Activated T-cell treated with anti-CD3 and anti-CD28 coated beads for 4 hours (primary cell): Measurements from ENCODE around the gene RCOR3.
A peak's percentile ranks its signal among the peaks of the same experiment; 100 is the strongest.
"Not testable (repeated sequence)": the region's sequence is repeated elsewhere in the genome, so short reads cannot be mapped to it uniquely, and the experiment has no call there.

Source experiments
- DNase-seq: peaks from one replicate; pipeline ENCODE4 v3.0.0-alpha.2; 2020

The RCOR3 gene

GRCh38 chr1:211260141-211261107 lies 1.3 kb downstream of the RCOR3 start:
- peak; percentile 37 for DNase-seq

- no peak for DNase-seq
These were observed 2.1 kb downstream of the RCOR3 start for GRCh38 chr1:211261229-211261628.

DNA sequence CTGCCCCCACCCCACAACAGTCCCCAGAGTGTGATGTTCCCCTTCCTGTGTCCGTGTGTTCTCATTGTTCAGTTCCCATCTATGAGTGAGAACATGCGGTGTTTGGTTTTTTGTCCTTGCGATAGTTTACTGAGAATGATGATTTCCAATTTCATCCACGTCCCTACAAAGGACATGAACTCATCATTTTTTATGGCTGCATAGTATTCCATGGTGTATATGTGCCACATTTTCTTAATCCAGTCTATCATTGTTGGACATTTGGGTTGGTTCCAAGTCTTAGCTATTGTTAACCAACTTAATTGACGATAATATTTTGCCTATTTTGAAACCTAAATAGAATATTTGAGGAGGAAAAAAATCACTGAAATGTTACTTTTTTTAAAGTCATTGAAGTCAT lies 3.9 kb downstream of the RCOR3 start:
- not testable (repeated sequence) for DNase-seq

DNA sequence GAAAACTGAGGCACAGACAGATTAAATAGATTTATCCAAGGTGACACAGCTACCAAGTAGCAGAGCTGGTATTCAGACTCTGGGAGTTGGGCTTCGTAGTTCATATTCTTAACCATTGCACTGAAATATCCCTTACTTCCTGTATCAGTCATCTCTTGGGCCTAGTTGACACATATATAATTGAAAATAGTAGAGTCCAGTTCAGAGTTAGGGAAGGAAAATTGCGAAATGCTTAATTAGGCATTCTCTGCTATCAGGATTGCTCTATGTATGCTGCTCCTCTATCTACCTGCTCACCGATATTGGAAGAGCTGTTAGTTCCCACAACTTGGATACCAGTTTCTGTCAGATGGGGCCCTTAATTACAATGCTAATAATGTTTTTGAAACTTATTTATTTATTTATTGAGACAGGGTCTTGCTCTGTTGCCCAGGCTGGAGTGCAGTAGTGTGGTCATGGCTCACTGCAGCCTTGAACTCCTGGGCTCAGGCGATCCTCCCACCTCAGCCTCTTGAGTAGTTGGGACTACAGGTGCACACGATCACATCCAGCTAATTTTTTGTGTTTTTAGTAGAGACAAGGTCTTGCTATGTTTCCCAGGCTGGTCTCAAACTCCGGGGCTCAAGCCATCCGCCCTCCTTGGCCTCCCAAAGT lies 8.2 kb downstream of the RCOR3 start:
- no peak for DNase-seq

DNA sequence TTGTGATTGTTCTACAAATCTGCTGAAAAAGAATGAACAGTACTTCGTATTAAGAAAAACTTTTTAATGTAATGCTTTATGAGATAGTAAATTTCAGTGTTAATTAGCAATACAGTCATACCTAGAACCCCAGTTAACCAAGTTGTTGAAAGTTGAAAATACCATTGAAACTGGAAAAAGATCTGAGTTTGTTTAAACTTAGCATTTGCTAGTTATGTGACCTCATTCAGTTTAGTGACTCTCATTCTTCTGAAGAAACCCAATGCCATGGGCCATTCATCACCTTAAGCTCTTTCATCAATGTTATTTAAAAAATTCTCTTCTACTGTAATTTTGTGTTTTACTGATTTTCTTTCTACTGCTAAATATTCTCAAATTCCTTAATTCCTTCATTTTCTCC lies 20.2 kb downstream of the RCOR3 start:
- DNase-seq: no peak

DNA sequence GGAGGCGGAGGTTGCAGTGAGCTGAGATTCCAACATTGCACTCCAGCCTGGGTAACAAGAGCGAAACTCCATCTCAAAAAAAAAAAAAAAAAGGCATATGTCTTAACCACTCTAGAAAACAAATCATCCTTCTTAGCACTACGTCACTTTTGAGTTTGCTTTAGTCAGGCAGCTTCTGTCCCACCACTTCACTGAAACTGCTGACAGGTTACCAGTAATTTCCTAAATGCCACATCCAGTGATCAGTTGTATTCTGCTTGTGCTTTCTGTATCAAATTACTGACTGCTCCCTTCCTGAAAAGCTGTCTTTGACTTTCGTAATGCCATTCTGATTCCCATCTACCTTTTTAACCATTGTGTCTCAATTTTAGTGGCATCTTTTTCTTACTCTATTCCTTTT lies 21.7 kb downstream of the RCOR3 start:
- DNase-seq: no peak

DNA sequence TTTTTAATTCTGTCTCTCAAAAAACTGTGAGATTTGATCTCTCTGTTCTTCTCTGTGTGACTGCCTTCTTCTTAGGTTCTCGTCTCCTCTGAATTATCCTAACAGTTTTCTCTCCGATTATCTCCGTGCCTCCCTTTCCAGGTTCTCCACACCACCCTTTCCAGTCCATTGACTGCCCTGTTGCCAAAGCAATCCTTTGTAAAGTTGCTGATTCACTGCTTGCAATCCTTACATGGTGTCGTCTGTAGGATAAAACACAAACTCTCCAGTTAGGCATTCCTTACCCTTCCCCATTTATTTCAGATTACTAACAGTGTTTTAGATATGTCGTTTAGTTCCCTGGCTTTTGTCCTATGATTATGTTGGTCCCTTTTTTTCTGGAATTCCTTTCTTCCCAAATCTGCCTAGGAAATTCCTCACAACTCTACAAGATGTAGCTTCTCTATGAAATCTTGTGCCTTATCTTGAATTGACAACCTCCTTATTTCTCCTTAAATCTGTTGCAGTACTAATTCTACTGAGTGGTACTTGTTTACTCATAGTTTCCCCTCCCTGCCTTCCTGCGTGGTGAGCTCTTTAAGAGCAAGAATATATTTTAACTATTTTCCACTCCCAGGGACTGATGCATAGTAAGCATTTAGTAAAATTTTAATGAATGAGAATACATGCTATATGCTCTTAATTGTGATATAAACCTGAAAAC lies 22.3 kb downstream of the RCOR3 start:
- no peak for DNase-seq

- DNase-seq: no peak
These were observed 22.8 kb downstream of the RCOR3 start for GRCh38 chr1:211282023-211282373.

- no peak for DNase-seq
These were observed 26.0 kb downstream of the RCOR3 start for GRCh38 chr1:211285196-211285595.

DNA sequence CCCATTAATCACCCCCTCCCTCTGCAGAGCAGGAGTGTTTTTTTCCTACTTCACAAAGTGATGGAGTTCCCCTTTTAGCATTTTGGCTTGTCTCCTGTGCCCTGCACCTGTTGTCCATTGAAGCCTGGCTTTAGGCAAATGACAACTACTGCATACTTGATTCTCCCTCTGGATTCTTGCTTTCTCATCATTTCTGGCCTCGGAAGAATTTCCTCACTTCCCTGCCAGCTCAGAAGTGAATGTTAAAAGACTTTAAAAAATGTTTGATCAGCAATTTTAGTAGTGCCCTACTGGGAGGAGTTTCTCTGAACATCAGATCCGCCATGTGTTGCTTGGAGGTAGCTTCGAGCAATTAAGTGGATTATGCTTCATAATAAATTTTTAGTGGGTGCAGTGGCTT lies 28.1 kb downstream of the RCOR3 start:
- DNase-seq: no peak

DNA sequence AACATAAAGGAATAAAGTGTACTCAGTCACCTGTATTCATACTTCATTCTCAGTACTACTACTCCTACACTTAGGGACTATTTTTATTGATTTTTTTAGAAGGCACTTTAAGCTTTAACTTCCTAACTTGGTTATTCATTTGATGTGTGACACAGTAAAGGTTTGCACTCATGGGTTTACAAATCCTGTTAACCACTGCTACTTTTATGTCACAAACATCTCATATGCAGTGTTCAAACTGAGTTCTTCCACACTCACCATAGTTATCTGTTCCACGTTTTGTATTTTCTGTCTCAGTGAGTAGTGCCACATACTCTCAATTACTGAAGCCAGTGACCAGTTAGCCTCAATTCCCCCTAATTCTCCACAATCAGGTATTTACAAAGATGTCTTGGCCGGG lies 33.2 kb downstream of the RCOR3 start:
- no peak for DNase-seq

- DNase-seq: no peak
These were observed 37.2 kb downstream of the RCOR3 start for GRCh38 chr1:211296396-211296795.

GRCh38 chr1:211305044-211305443 lies 45.9 kb downstream of the RCOR3 start:
- DNase-seq: no peak

DNA sequence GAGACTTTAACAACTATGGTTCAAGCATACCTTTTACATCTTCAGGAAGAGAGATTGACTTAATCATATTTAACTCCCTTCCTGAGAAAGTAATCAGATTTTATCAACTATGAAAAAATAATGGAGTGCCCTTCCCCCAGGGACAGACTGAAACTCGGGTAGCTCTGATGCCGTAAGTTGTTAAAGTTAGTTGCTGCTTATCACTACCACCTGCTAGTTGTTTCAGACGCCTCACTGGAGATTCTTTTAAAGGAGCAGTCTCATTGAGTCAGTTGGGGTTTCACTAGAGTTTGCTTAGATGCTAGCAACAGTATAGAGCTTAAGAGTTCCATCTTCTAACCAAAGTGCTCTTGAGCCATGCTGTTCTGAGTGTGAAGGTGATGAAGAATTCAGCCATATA lies 50.5 kb downstream of the RCOR3 start:
- DNase-seq: no peak

GRCh38 chr1:211313392-211313791 lies 54.2 kb downstream of the RCOR3 start:
- no peak for DNase-seq

DNA sequence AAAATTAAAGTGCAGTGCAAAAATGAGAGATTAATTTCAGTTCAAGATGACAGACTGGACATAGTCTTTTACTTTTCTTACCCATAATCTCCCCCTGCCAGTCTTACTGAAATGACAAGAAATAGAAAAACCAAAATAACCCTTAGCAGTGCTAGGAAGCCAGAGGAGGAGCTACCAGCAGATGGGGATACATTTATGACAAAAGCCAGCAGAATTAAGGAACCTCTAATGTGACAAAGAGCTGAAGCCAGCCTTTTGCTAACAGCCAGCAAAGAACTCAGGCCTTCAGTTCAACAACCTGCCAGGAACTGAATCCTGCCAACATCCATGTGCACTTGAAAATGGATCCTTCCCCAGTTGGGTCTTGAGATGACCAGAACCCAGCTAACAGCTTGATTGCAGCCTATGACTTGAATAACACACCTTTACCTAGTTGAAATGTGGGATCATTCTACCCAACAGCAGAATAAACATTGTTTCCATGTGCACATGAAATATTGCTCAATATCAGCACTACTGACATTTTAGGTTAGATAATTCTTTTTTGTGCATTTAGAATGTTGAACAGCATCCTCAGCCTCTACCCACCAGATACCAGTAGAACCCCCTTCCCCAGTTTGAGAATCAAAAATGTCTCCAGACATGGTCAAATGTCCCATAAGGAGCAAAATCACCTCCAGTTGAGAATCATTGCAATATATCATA lies 59.6 kb downstream of the RCOR3 start:
- no peak for DNase-seq

DNA sequence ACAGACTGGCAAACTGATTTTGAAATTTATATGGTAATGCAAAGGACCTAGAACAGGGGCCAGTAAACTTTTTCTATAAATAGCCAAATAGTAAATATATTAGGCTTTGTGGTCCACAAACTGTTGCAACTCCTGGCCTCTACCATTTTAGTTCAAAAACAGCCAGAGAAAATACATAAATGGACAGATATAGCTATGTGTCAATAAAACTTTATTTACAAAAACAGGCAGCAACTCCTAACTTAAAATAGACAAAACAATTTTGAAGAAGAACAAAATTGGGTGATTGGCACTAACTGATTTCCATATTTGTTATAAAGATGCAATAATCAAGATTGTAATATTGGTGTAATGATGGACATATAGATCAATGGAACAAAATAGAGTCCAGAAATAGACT lies 60.7 kb downstream of the RCOR3 start:
- no peak for DNase-seq

DNA sequence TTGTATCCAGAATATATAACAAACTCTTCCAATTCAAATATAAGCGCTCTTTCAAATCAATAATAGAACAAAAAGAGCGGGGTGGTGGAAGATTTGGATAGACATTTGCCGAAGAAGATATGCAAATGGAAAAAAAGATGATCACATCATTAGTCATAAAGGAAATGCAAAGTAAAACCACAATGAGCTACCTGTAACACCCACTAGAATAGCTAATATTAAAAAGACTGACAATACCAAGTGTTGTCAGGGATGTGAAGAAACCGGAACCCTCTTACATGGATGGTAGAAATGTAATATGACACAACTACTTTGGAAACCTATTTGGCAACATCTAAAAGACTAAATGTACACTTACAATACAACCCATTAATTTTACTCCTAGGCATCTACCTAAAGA lies 61.8 kb downstream of the RCOR3 start:
- no peak for DNase-seq

DNA sequence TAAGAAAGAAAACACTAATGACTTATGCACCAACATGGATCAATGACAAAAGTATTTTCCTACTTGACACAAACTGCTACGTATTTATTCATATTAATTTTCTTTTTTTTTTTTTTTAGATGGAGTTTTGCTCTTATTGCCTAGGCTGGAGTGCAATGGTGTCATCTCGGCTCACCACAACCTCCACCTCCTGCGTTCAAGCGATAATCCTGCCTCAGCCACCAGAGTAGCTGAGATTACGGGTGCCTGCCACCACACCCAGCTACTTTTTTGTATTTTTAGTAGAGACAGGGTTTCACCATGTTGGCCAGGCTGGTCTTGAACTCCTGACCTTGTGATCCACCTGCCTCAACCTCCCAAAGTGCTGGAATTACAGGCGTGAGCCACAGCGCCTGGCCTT lies 62.5 kb downstream of the RCOR3 start:
- DNase-seq: not testable (repeated sequence)

DNA sequence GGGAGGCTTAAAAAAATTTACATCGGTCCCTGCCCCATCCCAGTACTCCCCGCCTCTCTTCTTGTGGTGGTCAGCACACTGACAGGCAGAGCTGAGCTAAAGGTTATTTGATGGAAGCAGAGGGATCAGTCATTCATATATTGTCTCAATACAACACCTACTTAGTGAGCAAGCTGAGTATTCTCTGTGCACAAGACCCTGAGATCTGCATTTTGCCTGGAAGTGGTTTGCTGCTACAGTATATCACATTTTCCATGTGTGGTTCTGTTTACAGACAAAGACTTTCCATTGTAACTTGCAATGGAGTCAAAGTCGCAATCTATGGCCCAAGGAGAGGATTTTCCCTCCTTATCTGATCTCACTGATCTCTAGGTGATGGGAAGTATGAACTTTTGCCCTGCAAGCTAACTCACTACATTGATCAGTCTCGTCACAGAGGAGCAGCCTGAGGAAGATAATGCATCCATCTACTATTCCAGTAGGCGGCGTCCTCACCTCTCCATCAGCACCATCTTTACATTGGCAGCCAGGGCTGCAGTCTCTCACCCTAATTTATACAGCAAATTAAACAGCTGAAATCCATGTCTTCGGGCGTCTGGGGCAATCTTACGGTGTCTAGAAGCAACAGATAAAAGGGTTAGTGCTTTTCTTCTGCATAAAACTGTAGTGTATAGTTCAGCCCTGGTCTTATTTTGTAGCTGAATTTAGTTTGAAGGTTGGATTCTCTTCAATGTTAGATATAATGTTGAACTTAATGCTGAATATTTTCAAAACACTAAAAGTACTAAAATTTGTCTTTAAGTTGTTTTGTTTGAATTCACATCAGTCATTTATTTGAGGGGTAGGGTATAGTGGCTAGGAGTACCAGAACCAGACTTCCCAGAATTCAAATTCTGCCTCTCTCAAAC lies 64.2 kb downstream of the RCOR3 start:
- peak; percentile 59 for DNase-seq

DNA sequence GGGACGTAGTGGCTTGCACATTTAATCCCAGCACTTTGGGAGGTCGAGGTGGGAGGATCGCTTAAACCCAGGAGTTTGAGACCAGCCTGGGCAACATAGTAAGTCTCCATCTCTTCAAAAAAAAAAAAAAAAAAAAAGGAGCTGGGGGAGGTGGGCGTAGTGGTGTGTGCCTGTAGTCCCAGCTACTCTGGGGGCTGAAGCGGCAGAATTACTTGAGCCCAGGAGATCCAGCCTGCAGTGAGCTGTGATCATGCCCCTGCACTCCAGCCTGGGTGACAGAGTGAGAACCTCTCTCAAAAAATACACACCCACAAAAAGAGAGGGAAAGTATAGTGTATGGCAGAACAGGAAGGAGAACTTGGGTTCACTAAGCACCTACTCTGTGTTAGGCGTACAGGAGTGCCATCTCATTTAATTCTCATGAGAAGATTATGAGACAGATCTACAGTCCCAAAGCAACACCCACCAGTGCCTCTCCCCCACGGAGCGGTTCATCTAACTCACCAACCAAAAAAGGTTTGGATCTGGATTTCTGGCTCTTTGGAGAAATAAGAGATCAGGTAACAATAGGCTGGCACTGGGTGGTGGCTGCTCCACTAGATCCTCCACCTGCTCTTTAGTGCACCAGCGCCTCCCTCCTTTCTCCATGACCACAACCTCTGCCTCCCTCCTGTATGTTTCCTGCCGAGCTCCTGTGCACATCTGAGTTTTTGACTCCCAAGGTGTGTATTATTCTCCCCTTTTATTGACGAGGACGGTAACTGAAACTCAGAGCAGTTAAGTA lies 66.0 kb downstream of the RCOR3 start:
- no peak for DNase-seq
